Trophoblast cell (in vitro differentiated cells and primary cell): ENCODE data around the gene DEFB127.

Source experiments
- DNase-seq, 2 donors: peaks; one replicate each; pipeline ENCODE4 v3.0.0-alpha.2; 2016
- H2AFZ ChIP-seq: 2 replicates; pipeline ENCODE4 v1.6.1; 2013; ENCODE audit warnings: low read length, moderate library complexity, mild to moderate bottlenecking; ENCODE audit not compliant: insufficient read depth, poor library complexity
- H2AK5ac ChIP-seq: 2 replicates; pipeline ENCODE4 v1.6.1; 2013; ENCODE audit warnings: mild to moderate bottlenecking, low read length
- H2BK120ac ChIP-seq: 2 replicates; pipeline ENCODE4 v1.6.1; 2013; ENCODE audit warnings: low read length, mild to moderate bottlenecking, moderate library complexity; ENCODE audit not compliant: insufficient read depth, poor library complexity
- H2BK12ac ChIP-seq: 2 replicates; pipeline ENCODE4 v1.6.1; 2013; ENCODE audit warnings: mild to moderate bottlenecking, low read length, moderate library complexity
- H2BK5ac ChIP-seq: 2 replicates; pipeline ENCODE4 v1.6.1; 2013; ENCODE audit warnings: low read length, low read depth, moderate library complexity, mild to moderate bottlenecking; ENCODE audit not compliant: poor library complexity
- H3K14ac ChIP-seq: 2 replicates; pipeline ENCODE4 v1.6.1; 2013; ENCODE audit warnings: mild to moderate bottlenecking, low read length
- H3K18ac ChIP-seq: 2 replicates; pipeline ENCODE4 v1.6.1; 2013; ENCODE audit warnings: mild to moderate bottlenecking, low read length
- H3K23ac ChIP-seq: 2 replicates; pipeline ENCODE4 v1.6.1; 2013; ENCODE audit warnings: low read length
- H3K27ac ChIP-seq: 2 replicates; pipeline ENCODE4 v1.5.1; 2013; ENCODE audit warnings: low read depth, mild to moderate bottlenecking, inconsistent platforms, low read length, moderate library complexity
- H3K27me3 ChIP-seq: 2 replicates; pipeline ENCODE4 v1.6.1; 2013; ENCODE audit warnings: inconsistent platforms, mild to moderate bottlenecking, low read length, moderate library complexity; ENCODE audit not compliant: insufficient read depth
- H3K36me3 ChIP-seq, 2 experiments: 1 replicate in 1 of 2; 2 replicates in 1 of 2; pipeline ENCODE4 v1.6.1; 2013; ENCODE audit warnings: low read length in 2 of 2, mild to moderate bottlenecking in 2 of 2, moderate library complexity in 1 of 2; ENCODE audit not compliant: insufficient read depth in 2 of 2, control insufficient read depth in 1 of 2
- H3K4ac ChIP-seq: 2 replicates; pipeline ENCODE4 v1.6.1; 2013; ENCODE audit warnings: low read depth, mild to moderate bottlenecking, low read length, moderate library complexity
- H3K4me1 ChIP-seq, 2 experiments: 1 replicate in 1 of 2; 2 replicates in 1 of 2; pipeline ENCODE4 v1.6.1; 2013; ENCODE audit warnings: low read length in 2 of 2, mild to moderate bottlenecking in 2 of 2, moderate library complexity in 1 of 2; ENCODE audit not compliant: insufficient read depth in 2 of 2, control insufficient read depth in 1 of 2
- H3K4me2 ChIP-seq: 2 replicates; pipeline ENCODE4 v1.6.1; 2013; ENCODE audit warnings: inconsistent platforms, mild to moderate bottlenecking, low read length, moderate library complexity
- H3K4me3 ChIP-seq: 2 replicates; pipeline ENCODE4 v1.5.1; 2013; ENCODE audit warnings: mild to moderate bottlenecking, low read depth, low read length, inconsistent platforms
- H3K79me1 ChIP-seq: one replicate; pipeline ENCODE4 v1.6.1; 2013; ENCODE audit warnings: low read length
- H3K79me2 ChIP-seq: 2 replicates; pipeline ENCODE4 v1.6.1; 2013; ENCODE audit warnings: low read length, mild to moderate bottlenecking; ENCODE audit not compliant: control insufficient read depth, insufficient read depth, poor library complexity
- H3K9ac ChIP-seq: 2 replicates; pipeline ENCODE4 v1.6.1; 2013; ENCODE audit warnings: mild to moderate bottlenecking, low read length
- H3K9me3 ChIP-seq: 2 replicates; pipeline ENCODE4 v1.6.1; 2013; ENCODE audit warnings: low read depth, mild to moderate bottlenecking, control low read depth, inconsistent platforms, low read length; ENCODE audit not compliant: insufficient read depth
- H4K12ac ChIP-seq: 2 replicates; pipeline ENCODE4 v1.6.1; 2013; ENCODE audit warnings: low read depth, mild to moderate bottlenecking, low read length, moderate library complexity
- H4K8ac ChIP-seq: 2 replicates; pipeline ENCODE4 v1.6.1; 2013; ENCODE audit warnings: low read depth, mild to moderate bottlenecking, low read length, moderate library complexity
- H4K91ac ChIP-seq: one replicate; pipeline ENCODE4 v1.6.1; 2013; ENCODE audit warnings: low read depth, mild to moderate bottlenecking, low read length, moderate library complexity
- WGBS: extraction: QIAGEN DNeasy Blood & Tissue Kit; methylation state at CpG from one replicate; pipeline ENCODE4 v1.1.7; 2013; ENCODE audit warnings: missing lambda C conversion rate; ENCODE audit not compliant: insufficient read length, insufficient coverage; ENCODE audit errors: extremely low coverage; 5-methylcytosine and 5-hydroxymethylcytosine counted together

Gene DEFB127

DNA sequence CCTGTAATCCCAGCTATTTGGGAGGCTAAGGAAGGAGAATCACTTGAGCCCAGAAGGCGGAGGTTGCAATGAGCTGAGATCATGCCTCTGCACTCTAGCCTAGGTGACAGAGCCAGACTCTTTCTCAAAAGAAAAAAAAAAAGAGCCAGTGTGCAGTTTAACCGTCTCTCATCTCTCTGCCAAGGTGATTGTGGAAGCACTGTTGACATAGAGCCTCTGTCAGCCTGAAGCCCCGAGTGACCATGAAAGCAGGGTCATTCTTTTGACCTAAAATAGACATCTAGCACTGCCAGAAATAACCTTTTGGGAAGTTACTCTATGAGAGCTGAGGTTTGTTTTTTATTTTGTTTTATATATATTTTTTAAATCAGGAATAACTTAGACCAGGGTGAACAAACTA is 7.4 kb downstream of the DEFB127 start:
- no peak for DNase-seq
- Histone ChIP-seq H3K23ac (no peak overlapping the region), H3K27ac (no peak overlapping the region), H2BK12ac (no peak overlapping the region), H2AK5ac (no peak overlapping the region), H3K4ac (no peak overlapping the region), H3K14ac (no peak overlapping the region), H3K9me3 (peaks cover 5% of the 10 kb centered on the region), H3K4me2 (no peak overlapping the region), H3K36me3 (no peaks in the 10 kb centered on the region), H3K27me3 (no peaks in the 10 kb centered on the region), H2BK5ac (no peak overlapping the region), H3K4me3 (no peak overlapping the region), H2BK120ac (no peak overlapping the region), H2AFZ (no peak overlapping the region), H4K12ac (no peak overlapping the region), H3K79me2 (no peaks in the 10 kb centered on the region), H3K18ac (no peak overlapping the region), H4K8ac (no peak overlapping the region), H3K9ac (no peak overlapping the region), H4K91ac (no peak overlapping the region), H3K79me1 (no peaks in the 10 kb centered on the region), H3K4me1 (no peaks in the 10 kb centered on the region)
- WGBS = no CpG with 5 or more reads among the region's 3 CpGs

DNA sequence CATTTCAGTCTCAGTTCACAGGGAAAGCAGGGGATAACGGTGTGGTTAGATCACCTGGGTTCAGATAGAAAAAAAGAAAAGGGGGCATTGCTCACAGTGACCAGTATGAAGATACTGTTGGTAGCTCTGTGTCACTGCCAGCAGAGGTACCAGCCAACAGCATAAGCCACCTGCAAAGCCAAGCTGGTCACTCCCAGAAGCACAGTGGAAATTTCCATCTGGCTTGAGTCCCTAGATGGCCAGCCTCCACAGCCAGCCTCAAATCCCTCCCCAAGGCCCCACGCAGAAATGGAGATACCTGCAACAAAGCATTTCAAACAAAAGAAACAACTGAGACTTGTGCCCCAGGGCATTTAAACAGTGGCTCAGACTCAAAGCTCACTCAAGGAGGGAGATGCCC is 11.6 kb downstream of the DEFB127 start:
- H3K14ac ChIP-seq = no peak overlapping the region
- H3K4ac ChIP-seq = no peak overlapping the region
- no peak overlapping the region for H2BK12ac ChIP-seq
- peaks cover 7% of the 10 kb centered on the region for H3K9me3 ChIP-seq
- H4K8ac ChIP-seq = no peak overlapping the region
- no peak overlapping the region for H3K27ac ChIP-seq
- no peak overlapping the region for H2BK120ac ChIP-seq
- no peak for DNase-seq
- no peak overlapping the region for H3K23ac ChIP-seq
- H2AFZ ChIP-seq = no peak overlapping the region
- no peak overlapping the region for H4K91ac ChIP-seq
- H3K79me2 ChIP-seq = no peaks in the 10 kb centered on the region
- no CpG with 5 or more reads among the region's 2 CpGs for WGBS
- H3K4me3 ChIP-seq = no peak overlapping the region
- no peak overlapping the region for H3K18ac ChIP-seq
- no peaks in the 10 kb centered on the region for H3K79me1 ChIP-seq
- H3K4me2 ChIP-seq = no peak overlapping the region
- H4K12ac ChIP-seq = no peak overlapping the region
- H2BK5ac ChIP-seq = no peak overlapping the region
- no peaks in the 10 kb centered on the region for H3K36me3 ChIP-seq
- H3K4me1 ChIP-seq = no peaks in the 10 kb centered on the region
- H3K9ac ChIP-seq = no peak overlapping the region
- H2AK5ac ChIP-seq = no peak overlapping the region
- no peaks in the 10 kb centered on the region for H3K27me3 ChIP-seq

- no peak overlapping the region for H3K23ac ChIP-seq
- WGBS = no CpG with 5 or more reads among the region's 2 CpGs
- DNase-seq = no peak
- H3K4me2 ChIP-seq = no peak overlapping the region
- no peak overlapping the region for H3K14ac ChIP-seq
- no peak overlapping the region for H4K91ac ChIP-seq
- H3K18ac ChIP-seq = no peak overlapping the region
- no peak overlapping the region for H2BK5ac ChIP-seq
- H3K79me1 ChIP-seq = no peaks in the 10 kb centered on the region
- H2BK120ac ChIP-seq = no peak overlapping the region
- no peak overlapping the region for H3K4ac ChIP-seq
- H4K12ac ChIP-seq = no peak overlapping the region
- H3K36me3 ChIP-seq = no peaks in the 10 kb centered on the region
- H3K27ac ChIP-seq = no peak overlapping the region
- no peak overlapping the region for H2BK12ac ChIP-seq
- no peak overlapping the region for H2AK5ac ChIP-seq
- no peak overlapping the region for H3K4me3 ChIP-seq
- H2AFZ ChIP-seq = no peak overlapping the region
- H3K4me1 ChIP-seq = no peaks in the 10 kb centered on the region
- H4K8ac ChIP-seq = no peak overlapping the region
- H3K9me3 ChIP-seq = no peaks in the 10 kb centered on the region
- no peak overlapping the region for H3K9ac ChIP-seq
- no peaks in the 10 kb centered on the region for H3K27me3 ChIP-seq
- no peaks in the 10 kb centered on the region for H3K79me2 ChIP-seq
Observed at GRCh38 chr20:184288-184687, 27.0 kb downstream of the DEFB127 start.

DNA sequence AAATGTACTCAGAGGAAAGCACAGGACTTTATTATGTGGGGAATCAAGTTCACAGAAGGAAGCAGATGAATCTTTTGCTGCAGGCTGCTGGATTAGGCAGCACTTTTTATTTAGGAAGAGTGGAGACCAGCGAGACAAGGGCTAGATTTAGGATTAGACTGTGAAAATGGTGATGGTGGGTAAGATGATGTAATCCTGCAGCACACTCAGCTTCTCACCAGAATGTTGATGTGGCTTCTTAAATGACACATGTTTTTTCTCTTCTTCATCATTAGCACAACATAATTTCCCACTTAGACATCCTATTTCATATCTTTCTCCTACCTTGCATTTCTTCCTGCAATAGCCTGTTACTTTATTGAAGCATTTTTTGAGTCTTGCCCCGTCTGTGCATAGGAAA is 30.5 kb downstream of the DEFB127 start:
- H3K23ac ChIP-seq = no peak overlapping the region
- no peaks in the 10 kb centered on the region for H3K4me1 ChIP-seq
- H2AK5ac ChIP-seq = no peak overlapping the region
- peaks cover 2% of the 10 kb centered on the region for H3K9me3 ChIP-seq
- H4K91ac ChIP-seq = no peak overlapping the region
- no peak overlapping the region for H2BK5ac ChIP-seq
- H3K4me2 ChIP-seq = no peak overlapping the region
- no peak overlapping the region for H2AFZ ChIP-seq
- H3K79me1 ChIP-seq = no peaks in the 10 kb centered on the region
- H3K18ac ChIP-seq = no peak overlapping the region
- H3K4me3 ChIP-seq = no peak overlapping the region
- H3K9ac ChIP-seq = no peak overlapping the region
- H3K27ac ChIP-seq = no peak overlapping the region
- H2BK120ac ChIP-seq = no peak overlapping the region
- no peaks in the 10 kb centered on the region for H3K36me3 ChIP-seq
- H3K27me3 ChIP-seq = no peaks in the 10 kb centered on the region
- H3K4ac ChIP-seq = no peak overlapping the region
- H2BK12ac ChIP-seq = no peak overlapping the region
- no peaks in the 10 kb centered on the region for H3K79me2 ChIP-seq
- no CpG with 5 or more reads among the region's 2 CpGs for WGBS
- no peak overlapping the region for H4K8ac ChIP-seq
- no peak overlapping the region for H3K14ac ChIP-seq
- H4K12ac ChIP-seq = no peak overlapping the region
- DNase-seq = no peak
